Vagina (tissue), 2 donors: Measurements from ENCODE around the gene RASA3. TPM values are rescaled to one million over a fixed set of nuclear protein-coding genes. Genes with fewer than 3 reads are reported as not detected.

Source experiments
- DNase-seq, 2 donors: peaks; one replicate each; pipeline ENCODE4 v3.0.0-alpha.2; 2017; ENCODE audit errors: extremely low spot score in 2 of 2
- H3K27ac ChIP-seq: fragments of 200-600 bp; sonication (generic); one replicate; pipeline ENCODE4 v1.5.1; 2019
- H3K27me3 ChIP-seq: fragments of 200-600 bp; sonication (generic); one replicate; pipeline ENCODE4 v1.5.1; 2019
- H3K36me3 ChIP-seq, 2 donors: fragments of 200-600 bp; sonication (generic); one replicate each; pipeline ENCODE4 v1.5.1; 2017 to 2019
- H3K4me1 ChIP-seq: fragments of 200-600 bp; sonication (generic); one replicate; pipeline ENCODE4 v1.5.1; 2019
- H3K4me3 ChIP-seq, 2 donors: fragments of 200-600 bp; sonication (generic); 1 replicate in 1 of 2; 2 replicates in 1 of 2; pipeline ENCODE4 v1.5.1; 2016 to 2019
- H3K9me3 ChIP-seq: fragments of 200-600 bp; sonication (generic); one replicate; pipeline ENCODE4 v1.5.1; 2019
- CTCF ChIP-seq, 3 experiments: fragments of 450-650 bp in 2 of 3; fragments of 200-600 bp in 1 of 3; sonication (generic) in 1 of 3; IDR thresholded peaks; one replicate each; pipeline ENCODE4 v1.5.1; 2017 to 2019; ENCODE audit warnings: antibody characterized with exemption in 3 of 3, mild to moderate bottlenecking in 2 of 3, moderate library complexity in 2 of 3
- POLR2A ChIP-seq, 2 donors: fragments of 450-650 bp; IDR thresholded peaks; one replicate each; pipeline ENCODE4 v1.6.1; 2017; ENCODE audit warnings: antibody characterized with exemption in 2 of 2, mild to moderate bottlenecking in 2 of 2, moderate library complexity in 2 of 2
- POLR2AphosphoS5 ChIP-seq, 2 donors: sonication (generic); formaldehyde crosslinking; IDR thresholded peaks; one replicate each; pipeline ENCODE4 v1.9.0; 2017; ENCODE audit warnings: antibody characterized with exemption in 2 of 2, mild to moderate bottlenecking in 2 of 2, low read depth in 1 of 2; ENCODE audit not compliant: insufficient read depth in 1 of 2
- intact Hi-C: fragments of 100-400 bp; cut with DNase I; formaldehyde crosslinking; loops from one replicate; pipeline ENCODE4 v1.15.1; 2023
- total RNA-seq: library from RNA; depleted of rRNA; stranded (reverse); fragments of >200 nt; gene quantifications from one replicate; pipeline ENCODE4 v1.2.3, GENCODE V29; 2016

RASA3 gene
- total RNA-seq, 1 donor from 2014 or later: 19.6 TPM

DNA sequence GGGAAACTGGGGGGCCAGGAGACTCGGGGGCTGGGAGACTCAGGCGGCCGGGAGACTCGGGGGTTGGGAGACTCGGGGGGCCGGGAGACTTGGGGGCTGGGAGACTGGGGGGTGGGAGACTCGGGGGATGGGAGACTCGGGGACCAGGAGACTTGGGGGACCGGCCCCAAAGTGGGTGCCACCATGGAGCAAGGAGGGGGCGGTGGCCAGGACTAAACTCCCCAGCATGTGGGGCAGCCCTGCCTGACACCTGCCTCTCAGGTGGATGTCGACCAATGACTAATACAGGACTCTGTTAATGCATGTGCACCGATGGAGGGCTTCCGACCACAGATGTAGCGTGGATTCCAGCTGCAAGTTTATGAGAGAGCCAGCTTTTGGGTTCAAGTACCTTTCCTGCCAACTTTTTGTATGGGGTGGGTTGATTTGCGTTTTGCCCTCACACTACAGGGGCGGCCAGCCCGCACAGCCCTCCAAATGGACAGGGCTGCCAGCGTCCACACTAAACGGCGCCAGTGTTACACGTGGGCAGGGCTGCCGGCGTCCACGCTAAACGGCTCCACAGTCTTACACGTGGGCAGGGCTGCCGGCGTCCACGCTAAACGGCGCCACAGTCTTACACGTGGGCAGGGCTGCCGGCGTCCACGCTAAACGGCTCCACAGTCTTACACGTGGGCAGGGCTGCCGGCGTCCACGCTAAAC is 62.2 kb downstream of the RASA3 start:
- intact Hi-C loops: no loop called here
- no peaks in the 10 kb centered on the region for H3K36me3 ChIP-seq
- H3K4me3 ChIP-seq: no peak overlapping the region
- no peaks in the 10 kb centered on the region for H3K27me3 ChIP-seq
- TF ChIP-seq CTCF (IDR thresholded peaks at IDR 0.05) (no peak), POLR2A (IDR thresholded peaks at IDR 0.05) (no peak), POLR2AphosphoS5 (IDR thresholded peaks at IDR 0.05; ENCODE audit: insufficient read depth in 1 of 2, low read depth in 1 of 2) (no peak)
- H3K27ac ChIP-seq: no peak overlapping the region
- H3K4me1 ChIP-seq: peaks cover 40% of the 10 kb centered on the region
- no peaks in the 10 kb centered on the region for H3K9me3 ChIP-seq
- DNase-seq: no peak

GRCh38 chr13:114069376-114070097 is 62.9 kb downstream of the RASA3 start:
- H3K4me3 ChIP-seq: no peak overlapping the region
- H3K4me1 ChIP-seq: peaks cover 47% of the 10 kb centered on the region

GRCh38 chr13:114068656-114069318 is 63.6 kb downstream of the RASA3 start:
- DNase-seq: no peak
- Histone ChIP-seq H3K9me3 (no peaks in the 10 kb centered on the region), H3K4me1 (peaks cover 55% of the 10 kb centered on the region), H3K27me3 (no peaks in the 10 kb centered on the region), H3K36me3 (no peaks in the 10 kb centered on the region), H3K27ac (peak overlapping the region; percentile 97), H3K4me3 (no peak overlapping the region)
- peak in 1 of 2 donors; percentile 58 for TF ChIP-seq POLR2AphosphoS5 (IDR thresholded peaks at IDR 0.05; ENCODE audit: insufficient read depth in 1 of 2, low read depth in 1 of 2)
- no peak for TF ChIP-seq POLR2A (IDR thresholded peaks at IDR 0.05)
- no peak for TF ChIP-seq CTCF (IDR thresholded peaks at IDR 0.05)
- intact Hi-C loops: loop anchor here (10.0 kb wide), 1 partner anchor 66 kb away; the partner anchor contains the start of gene RASA3

More at GRCh38 chr13:114069376-114070097, 62.9 kb downstream of the RASA3 start:
- H3K27ac ChIP-seq: peak overlapping the region; percentile 97
- DNase-seq: no peak
- intact Hi-C loops: loop anchor here (10.0 kb wide), 1 partner anchor 65 kb away; the partner anchor contains the start of gene RASA3
- H3K36me3 ChIP-seq: no peaks in the 10 kb centered on the region
- H3K27me3 ChIP-seq: no peaks in the 10 kb centered on the region
- TF ChIP-seq CTCF (IDR thresholded peaks at IDR 0.05) (no peak), POLR2A (IDR thresholded peaks at IDR 0.05) (no peak), POLR2AphosphoS5 (IDR thresholded peaks at IDR 0.05; ENCODE audit: insufficient read depth in 1 of 2, low read depth in 1 of 2) (no peak)
- H3K9me3 ChIP-seq: no peaks in the 10 kb centered on the region

- H3K27me3 ChIP-seq: no peaks in the 10 kb centered on the region
- TF ChIP-seq CTCF (IDR thresholded peaks at IDR 0.05) (no peak), POLR2A (IDR thresholded peaks at IDR 0.05) (no peak), POLR2AphosphoS5 (IDR thresholded peaks at IDR 0.05; ENCODE audit: insufficient read depth in 1 of 2, low read depth in 1 of 2) (no peak)
- H3K9me3 ChIP-seq: no peaks in the 10 kb centered on the region
- intact Hi-C loops: loop anchor here (10.0 kb wide), 1 partner anchor 67 kb away; the partner anchor contains the start of gene RASA3
- peaks cover 62% of the 10 kb centered on the region for H3K4me1 ChIP-seq
- DNase-seq: no peak
- no peaks in the 10 kb centered on the region for H3K36me3 ChIP-seq
- peak overlapping the region; percentile 97 for H3K27ac ChIP-seq
- no peak overlapping the region for H3K4me3 ChIP-seq
These were observed 64.4 kb downstream of the RASA3 start for GRCh38 chr13:114067886-114068651.
